CD4-positive, alpha-beta T cell treated with Interleukin-2 at 100 ng/mL for 4 hours (primary cell): ENCODE data around the gene KRT73.

Experiments
- DNase-seq: peaks from one replicate; pipeline ENCODE4 v3.0.0-alpha.2; 2020; ENCODE audit warnings: low spot score

KRT73 gene

DNA sequence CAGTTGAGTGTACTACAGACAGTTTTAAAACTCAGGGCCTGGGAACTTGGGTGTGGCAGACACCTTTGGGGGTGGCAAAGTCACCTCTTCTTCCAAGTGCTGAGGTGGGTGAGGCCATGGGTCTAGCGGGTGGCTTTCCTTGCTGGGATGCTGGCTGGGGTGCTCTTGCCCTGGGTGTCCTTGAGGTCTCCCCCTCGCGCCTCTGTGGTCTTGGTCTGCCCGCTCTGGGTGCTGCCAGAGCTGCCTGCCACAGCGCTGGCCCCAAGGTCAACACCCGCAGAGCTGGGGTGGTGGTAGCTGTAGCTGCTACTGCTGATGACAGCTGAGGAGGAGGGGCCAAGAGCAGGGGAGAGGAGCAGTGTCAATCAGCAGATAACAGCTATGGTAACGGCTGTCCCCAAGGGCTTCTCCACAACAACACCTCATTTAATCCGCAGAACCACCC, 51.5 kb downstream of the KRT73 start:
- DNase-seq: peak; percentile 77

- no peak for DNase-seq
These were observed 53.8 kb downstream of the KRT73 start for GRCh38 chr12:52564582-52564981.

GRCh38 chr12:52561880-52562449, 56.4 kb downstream of the KRT73 start:
- no peak for DNase-seq

DNA sequence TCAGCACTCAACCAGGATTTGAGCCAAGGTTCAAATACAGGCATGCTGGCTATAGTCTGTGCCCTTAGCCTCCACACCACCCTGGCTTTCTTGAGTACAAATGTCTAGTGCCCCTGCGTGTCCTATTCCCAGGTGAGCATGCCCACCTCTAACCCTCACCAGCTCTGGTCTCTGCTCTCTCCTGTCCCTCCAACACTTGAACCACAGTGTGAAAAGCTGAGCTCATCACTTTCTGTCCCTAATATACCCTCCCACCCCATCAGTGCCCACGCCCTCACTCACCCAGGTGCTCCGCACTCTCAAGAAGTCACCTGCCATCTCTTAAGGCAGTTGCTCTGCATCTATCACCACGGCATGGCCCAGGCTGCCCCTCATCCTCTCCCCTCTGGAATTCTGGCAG, 58.4 kb downstream of the KRT73 start:
- DNase-seq: no peak

DNA sequence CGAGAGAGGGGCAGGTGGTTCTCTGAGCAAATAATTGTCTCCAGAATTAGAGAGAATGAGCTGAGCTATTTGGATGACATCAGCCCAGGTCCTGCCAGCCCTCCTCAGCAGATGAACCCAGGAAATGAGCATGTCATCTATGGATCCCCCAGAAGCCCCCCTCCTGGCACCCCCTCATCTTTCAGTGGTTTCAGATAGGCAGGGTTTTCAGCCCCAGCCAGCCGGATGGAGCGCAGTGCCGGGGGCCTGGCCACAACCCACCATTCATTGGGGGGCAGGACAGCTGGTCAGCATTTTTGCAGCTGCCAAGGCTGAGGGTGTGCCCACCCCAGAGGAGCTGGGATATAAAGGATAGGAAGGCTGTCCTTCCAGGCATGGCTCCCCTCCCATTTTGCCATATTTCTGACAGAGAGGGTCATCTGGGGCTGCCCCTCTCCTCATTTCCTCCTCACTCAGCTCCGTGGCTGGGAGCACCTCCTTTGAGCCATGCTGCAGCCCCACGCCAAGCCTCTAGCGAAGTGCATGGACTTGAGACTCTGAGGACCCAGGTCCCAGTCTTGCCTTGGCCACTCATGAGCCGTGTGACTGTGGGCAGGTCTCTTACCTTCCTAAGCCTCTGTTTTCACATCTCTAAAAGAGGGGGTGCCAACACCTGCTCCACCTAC, 59.4 kb downstream of the KRT73 start:
- DNase-seq: no peak
